H9 (cell line): ENCODE results near the gene DGKG. TPM values are rescaled to one million over a fixed set of nuclear protein-coding genes. Genes with fewer than 3 reads are reported as not detected.

Source experiments
- DNase-seq: peaks from one replicate; pipeline ENCODE4 v3.0.0-alpha.2; 2017
- H2AFZ ChIP-seq: one replicate; pipeline ENCODE4 v1.6.1; 2013; ENCODE audit warnings: mild to moderate bottlenecking, low read length, control low read depth, moderate library complexity
- H2AK5ac ChIP-seq: 2 replicates; pipeline ENCODE4 v1.6.1; 2013; ENCODE audit warnings: low read length, control low read depth, mixed read lengths; ENCODE audit not compliant: insufficient read length
- H2BK120ac ChIP-seq: one replicate; pipeline ENCODE4 v1.6.1; 2013; ENCODE audit warnings: low read depth, mild to moderate bottlenecking, low read length, control low read depth, inconsistent platforms; ENCODE audit not compliant: poor library complexity, severe bottlenecking
- H2BK12ac ChIP-seq: 2 replicates; pipeline ENCODE4 v1.6.1; 2013; ENCODE audit warnings: low read length, control low read depth, mixed read lengths, low read depth; ENCODE audit not compliant: insufficient read length
- H2BK15ac ChIP-seq: 2 replicates; pipeline ENCODE4 v1.6.1; 2013; ENCODE audit warnings: low read depth, low read length, control low read depth
- H2BK20ac ChIP-seq: one replicate; pipeline ENCODE4 v1.6.1; 2013; ENCODE audit warnings: low read depth, mild to moderate bottlenecking, low read length, control low read depth, inconsistent platforms; ENCODE audit not compliant: poor library complexity, severe bottlenecking
- H2BK5ac ChIP-seq: 2 replicates; pipeline ENCODE4 v1.6.1; 2013; ENCODE audit warnings: low read length, control low read depth, mixed read lengths; ENCODE audit not compliant: insufficient read length
- H3K14ac ChIP-seq: 2 replicates; pipeline ENCODE4 v1.6.1; 2013; ENCODE audit warnings: low read length, control low read depth; ENCODE audit not compliant: insufficient read depth
- H3K18ac ChIP-seq: 2 replicates; pipeline ENCODE4 v1.6.1; 2013; ENCODE audit warnings: low read depth, mild to moderate bottlenecking, mixed read lengths, low read length, control low read depth; ENCODE audit not compliant: insufficient read length
- H3K23ac ChIP-seq: 2 replicates; pipeline ENCODE4 v1.6.1; 2013; ENCODE audit warnings: low read length, control low read depth, mixed read lengths, low read depth; ENCODE audit not compliant: insufficient read length
- H3K23me2 ChIP-seq: 2 replicates; pipeline ENCODE4 v1.6.1; 2013; ENCODE audit warnings: low read depth, mild to moderate bottlenecking, mixed read lengths, low read length, control low read depth; ENCODE audit not compliant: insufficient read length, poor library complexity, severe bottlenecking
- H3K27ac ChIP-seq: 2 replicates; pipeline ENCODE4 v1.5.1; 2013; ENCODE audit warnings: low read length, control low read depth, mixed read lengths, low read depth; ENCODE audit not compliant: insufficient read length
- H3K27me3 ChIP-seq: 2 replicates; pipeline ENCODE4 v1.6.1; 2013; ENCODE audit warnings: low read length, control low read depth, inconsistent platforms; ENCODE audit not compliant: insufficient read depth
- H3K4ac ChIP-seq: 2 replicates; pipeline ENCODE4 v1.6.1; 2013; ENCODE audit warnings: low read depth, mild to moderate bottlenecking, control low read depth, inconsistent platforms, low read length, moderate library complexity
- H3K4me1 ChIP-seq: 2 replicates; pipeline ENCODE4 v1.6.1; 2013; ENCODE audit warnings: low read length, control low read depth, inconsistent platforms; ENCODE audit not compliant: insufficient read depth
- H3K4me2 ChIP-seq: 2 replicates; pipeline ENCODE4 v1.6.1; 2013; ENCODE audit warnings: low read length, control low read depth, mixed read lengths; ENCODE audit not compliant: insufficient read length, insufficient read depth
- H3K56ac ChIP-seq: 2 replicates; pipeline ENCODE4 v1.6.1; 2013; ENCODE audit warnings: low read depth, mild to moderate bottlenecking, mixed read lengths, low read length, control low read depth; ENCODE audit not compliant: insufficient read length
- H3K79me1 ChIP-seq: 2 replicates; pipeline ENCODE4 v1.6.1; 2013; ENCODE audit warnings: low read depth, mild to moderate bottlenecking, moderate library complexity, low read length, control low read depth, inconsistent platforms; ENCODE audit not compliant: insufficient read depth, poor library complexity, severe bottlenecking
- H3K79me2 ChIP-seq: 2 replicates; pipeline ENCODE4 v1.6.1; 2013; ENCODE audit warnings: low read length, control low read depth, inconsistent platforms; ENCODE audit not compliant: insufficient read depth
- H3K9ac ChIP-seq: 2 replicates; pipeline ENCODE4 v1.6.1; 2013; ENCODE audit warnings: low read length, control low read depth, mixed read lengths; ENCODE audit not compliant: insufficient read length; ENCODE audit errors: extremely low read depth
- H3K9me3 ChIP-seq: one replicate; pipeline ENCODE4 v1.6.1; 2013; ENCODE audit warnings: low read depth, low read length, inconsistent platforms; ENCODE audit not compliant: control insufficient read depth
- H3T11ph ChIP-seq: one replicate; pipeline ENCODE4 v1.6.1; 2013; ENCODE audit warnings: mild to moderate bottlenecking, low read length, control low read depth, inconsistent platforms
- H4K20me1 ChIP-seq: one replicate; pipeline ENCODE4 v1.6.1; 2013; ENCODE audit not compliant: control insufficient read depth, insufficient read length, insufficient read depth
- H4K5ac ChIP-seq: 2 replicates; pipeline ENCODE4 v1.6.1; 2013; ENCODE audit warnings: low read depth, mild to moderate bottlenecking, mixed read lengths, low read length, control low read depth; ENCODE audit not compliant: insufficient read length
- H4K8ac ChIP-seq: replicated peaks from 2 replicates; pipeline ENCODE4 v1.6.1; 2013; ENCODE audit warnings: low read length, control low read depth, mixed read lengths, low read depth; ENCODE audit not compliant: insufficient read length
- H4K91ac ChIP-seq: 2 replicates; pipeline ENCODE4 v1.6.1; 2013; ENCODE audit warnings: low read depth, mild to moderate bottlenecking, moderate library complexity, mixed read lengths, low read length, control low read depth; ENCODE audit not compliant: insufficient read length
- H3K27ac Mint-ChIP-seq, 3 experiments: 2 replicates in 2 of 3; 3 replicates in 1 of 3; pipeline ENCODE4 v1.8.0; 2020 to 2021; ENCODE audit warnings: mixed read lengths in 3 of 3, mild to moderate bottlenecking in 1 of 3, moderate library complexity in 1 of 3
- H3K27me3 Mint-ChIP-seq: 2 replicates; pipeline ENCODE4 v1.8.0; 2021; ENCODE audit warnings: low read depth, mild to moderate bottlenecking, moderate library complexity, mixed read lengths
- H3K36me3 Mint-ChIP-seq, 3 experiments: 2 replicates in 2 of 3; 3 replicates in 1 of 3; pipeline ENCODE4 v1.8.0; 2020 to 2021; ENCODE audit warnings: low read depth in 3 of 3, mixed read lengths in 3 of 3; ENCODE audit not compliant: insufficient read depth in 1 of 3
- H3K4me1 Mint-ChIP-seq, 2 experiments: 2 replicates each; pipeline ENCODE4 v1.8.0; 2020; ENCODE audit warnings: mixed read lengths in 2 of 2
- H3K4me3 Mint-ChIP-seq, 2 experiments: 2 replicates in 1 of 2; 3 replicates in 1 of 2; pipeline ENCODE4 v1.8.0; 2020 to 2021; ENCODE audit warnings: mild to moderate bottlenecking in 2 of 2, mixed read lengths in 2 of 2, moderate library complexity in 1 of 2
- H3K9me3 Mint-ChIP-seq, 2 experiments: 2 replicates in 1 of 2; 3 replicates in 1 of 2; pipeline ENCODE4 v1.8.0; 2020; ENCODE audit warnings: mild to moderate bottlenecking in 2 of 2, mixed read lengths in 2 of 2, moderate library complexity in 1 of 2
- WGBS: extraction: QIAGEN DNeasy Blood & Tissue Kit; methylation state at CpG from one replicate; pipeline ENCODE4 v1.1.7; 2013; ENCODE audit warnings: missing lambda C conversion rate, low lambda C conversion rate, mixed read lengths; ENCODE audit not compliant: insufficient read length; ENCODE audit errors: extremely low coverage; 5-methylcytosine and 5-hydroxymethylcytosine counted together
- total RNA-seq: library from RNA; stranded (reverse); gene quantifications from 2 replicates; pipeline ENCODE4 v1.2.1, GENCODE V29; 2021
- TF ChIP-seq, protein P1 (sequence below): fragments of 200-600 bp; sonication (generic); conservative IDR thresholded peaks from 3 replicates; pipeline ENCODE4 v1.8.0; 2021; ENCODE audit warnings: antibody characterized with exemption, mild to moderate bottlenecking

DGKG gene
- total RNA-seq, 1 experiment from 2014 or later: not detected

DNA sequence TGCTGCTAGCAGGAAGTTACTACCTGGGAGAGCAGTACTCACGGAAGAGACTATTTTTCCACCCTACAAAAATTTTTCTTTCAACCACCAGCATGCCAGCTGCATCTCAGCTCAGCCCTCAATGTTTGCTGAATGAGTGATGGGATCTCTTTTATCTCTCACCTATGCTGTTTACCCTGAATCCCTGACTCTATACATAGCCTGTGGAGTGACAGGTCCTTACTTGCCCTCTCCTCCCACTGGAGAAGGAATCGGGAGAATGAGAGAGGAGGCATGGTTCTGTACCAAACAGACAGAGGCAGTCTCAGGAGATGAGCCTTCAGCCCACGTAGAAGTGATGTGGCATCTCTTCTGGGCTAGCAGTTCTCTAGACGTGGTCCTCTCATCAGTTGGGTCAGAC is 6.7 kb upstream of the DGKG start:
- Histone ChIP-seq H4K91ac (no peak overlapping the region), H3K23ac (no peak overlapping the region), H2BK20ac (no peak overlapping the region), H3K79me1 (no peaks in the 10 kb centered on the region), H3K23me2 (no peaks in the 10 kb centered on the region), H3K4me2 (no peak overlapping the region), H3K79me2 (no peaks in the 10 kb centered on the region), H3K56ac (no peak overlapping the region), H3K18ac (no peak overlapping the region), H2BK120ac (no peak overlapping the region), H3K4me1 (no peaks in the 10 kb centered on the region), H3K27ac (no peak overlapping the region), H4K8ac (no peak overlapping the region), H3T11ph (no peak overlapping the region), H2BK5ac (no peak overlapping the region), H3K9me3 (no peaks in the 10 kb centered on the region), H4K20me1 (no peaks in the 10 kb centered on the region), H3K9ac (no peak overlapping the region), H2AFZ (no peak overlapping the region), H3K27me3 (peaks cover 3% of the 10 kb centered on the region; the same call in 1 of the 2 replicates), H3K14ac (no peak overlapping the region), H3K4ac (no peak overlapping the region), H2BK12ac (no peak overlapping the region), H2AK5ac (no peak overlapping the region), H2BK15ac (no peak overlapping the region), H4K5ac (no peak overlapping the region)
- no peak for DNase-seq
- no peaks in the 10 kb centered on the region for H3K9me3 Mint-ChIP-seq
- TF ChIP-seq, protein P1, sequence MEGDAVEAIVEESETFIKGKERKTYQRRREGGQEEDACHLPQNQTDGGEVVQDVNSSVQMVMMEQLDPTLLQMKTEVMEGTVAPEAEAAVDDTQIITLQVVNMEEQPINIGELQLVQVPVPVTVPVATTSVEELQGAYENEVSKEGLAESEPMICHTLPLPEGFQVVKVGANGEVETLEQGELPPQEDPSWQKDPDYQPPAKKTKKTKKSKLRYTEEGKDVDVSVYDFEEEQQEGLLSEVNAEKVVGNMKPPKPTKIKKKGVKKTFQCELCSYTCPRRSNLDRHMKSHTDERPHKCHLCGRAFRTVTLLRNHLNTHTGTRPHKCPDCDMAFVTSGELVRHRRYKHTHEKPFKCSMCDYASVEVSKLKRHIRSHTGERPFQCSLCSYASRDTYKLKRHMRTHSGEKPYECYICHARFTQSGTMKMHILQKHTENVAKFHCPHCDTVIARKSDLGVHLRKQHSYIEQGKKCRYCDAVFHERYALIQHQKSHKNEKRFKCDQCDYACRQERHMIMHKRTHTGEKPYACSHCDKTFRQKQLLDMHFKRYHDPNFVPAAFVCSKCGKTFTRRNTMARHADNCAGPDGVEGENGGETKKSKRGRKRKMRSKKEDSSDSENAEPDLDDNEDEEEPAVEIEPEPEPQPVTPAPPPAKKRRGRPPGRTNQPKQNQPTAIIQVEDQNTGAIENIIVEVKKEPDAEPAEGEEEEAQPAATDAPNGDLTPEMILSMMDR: no peak
- no peak overlapping the region for H3K4me3 Mint-ChIP-seq
- no peaks in the 10 kb centered on the region for H3K36me3 Mint-ChIP-seq
- no peak overlapping the region for H3K27ac Mint-ChIP-seq
- peaks cover 56% of the 10 kb centered on the region for H3K27me3 Mint-ChIP-seq
- no CpG with 5 or more reads among the region's 4 CpGs for WGBS
- H3K4me1 Mint-ChIP-seq: no peaks in the 10 kb centered on the region
